Fibroblast of skin of scalp (primary cell): ENCODE results near the gene MBD6.
A peak's percentile ranks its signal among the peaks of the same experiment; 100 is the strongest.
"Not testable (repeated sequence)": the region's sequence is repeated elsewhere in the genome, so short reads cannot be mapped to it uniquely, and the experiment has no call there.

Source experiments
- DNase-seq: peaks from one replicate; pipeline ENCODE4 v3.0.0-alpha.2; 2013

MBD6 gene

DNA sequence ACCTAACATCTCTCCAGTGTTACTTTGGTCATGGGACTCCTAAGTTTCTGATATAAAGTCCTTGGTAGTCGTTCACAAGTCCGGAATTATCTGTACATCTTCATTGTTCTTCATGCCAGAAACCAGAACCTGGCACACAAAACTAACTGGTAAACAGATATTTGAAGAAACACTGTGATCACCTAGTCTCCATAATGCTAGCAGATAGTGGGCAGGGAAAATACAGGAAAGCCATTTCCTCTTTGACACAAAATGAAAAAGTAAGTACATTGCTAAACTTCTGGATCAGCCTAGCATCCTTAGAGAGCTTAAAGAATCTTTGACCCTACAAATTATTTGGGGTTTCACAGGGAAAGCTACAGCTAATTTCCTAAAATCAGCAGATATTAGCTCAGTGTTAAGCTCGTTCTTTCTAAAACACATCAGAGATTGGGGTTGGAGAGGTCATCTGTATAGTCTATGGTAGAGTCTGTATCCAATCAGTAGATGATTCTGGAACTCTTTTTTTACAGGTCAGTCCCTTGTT, 7.2 kb upstream of the MBD6 start:
- no peak for DNase-seq

- no peak for DNase-seq
Measured at GRCh38 chr12:57515934-57516541, 6.6 kb upstream of the MBD6 start.

DNA sequence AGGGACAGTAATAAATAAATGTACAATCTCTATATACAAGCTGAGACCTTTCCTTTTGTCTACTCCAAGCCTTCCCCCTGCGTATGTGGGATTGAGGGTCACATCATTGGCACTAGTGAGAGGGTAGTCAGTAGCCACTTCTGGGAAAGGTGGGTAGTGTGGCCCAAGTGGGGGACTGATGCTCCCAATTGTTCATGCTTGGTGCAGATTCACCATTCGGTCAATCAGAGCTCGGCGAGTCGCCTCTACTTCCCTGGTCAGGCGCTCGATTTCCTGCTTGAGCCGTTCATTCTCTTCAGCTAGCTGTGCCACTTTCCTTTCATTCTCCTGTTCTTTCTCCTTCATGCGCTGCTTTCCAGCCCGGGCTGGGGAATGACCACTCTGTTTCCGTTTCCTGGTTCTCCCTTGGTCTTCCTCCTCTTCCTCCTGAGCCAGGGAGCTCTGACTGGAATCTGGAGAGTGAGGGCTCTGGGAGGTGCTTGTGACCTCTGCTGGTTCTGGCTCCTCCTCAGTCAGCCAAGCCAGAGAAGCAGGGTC, 5.9 kb upstream of the MBD6 start:
- no peak for DNase-seq

- peak; percentile 61 for DNase-seq
Measured at GRCh38 chr12:57517187-57517586, 5.4 kb upstream of the MBD6 start.

- not testable (repeated sequence) for DNase-seq
Measured at GRCh38 chr12:57517718-57518117, 4.9 kb upstream of the MBD6 start.

GRCh38 chr12:57518176-57518919, 4.3 kb upstream of the MBD6 start:
- no peak for DNase-seq

- DNase-seq = peak; percentile 74
Measured at GRCh38 chr12:57518920-57519795, 3.5 kb upstream of the MBD6 start.

DNA sequence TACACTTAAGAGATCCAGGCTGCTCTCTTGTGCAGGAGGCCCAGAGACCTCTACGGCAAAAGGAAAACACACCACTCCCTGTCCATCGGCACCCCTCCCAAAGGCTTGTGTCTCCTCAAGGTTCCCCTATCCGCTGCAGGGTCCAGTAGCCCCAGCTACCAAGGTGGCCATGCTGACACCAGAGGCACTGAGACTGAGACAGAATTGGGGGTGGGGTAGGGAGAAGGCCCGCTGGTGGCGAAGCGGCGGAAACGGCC, 2.9 kb upstream of the MBD6 start:
- no peak for DNase-seq

DNA sequence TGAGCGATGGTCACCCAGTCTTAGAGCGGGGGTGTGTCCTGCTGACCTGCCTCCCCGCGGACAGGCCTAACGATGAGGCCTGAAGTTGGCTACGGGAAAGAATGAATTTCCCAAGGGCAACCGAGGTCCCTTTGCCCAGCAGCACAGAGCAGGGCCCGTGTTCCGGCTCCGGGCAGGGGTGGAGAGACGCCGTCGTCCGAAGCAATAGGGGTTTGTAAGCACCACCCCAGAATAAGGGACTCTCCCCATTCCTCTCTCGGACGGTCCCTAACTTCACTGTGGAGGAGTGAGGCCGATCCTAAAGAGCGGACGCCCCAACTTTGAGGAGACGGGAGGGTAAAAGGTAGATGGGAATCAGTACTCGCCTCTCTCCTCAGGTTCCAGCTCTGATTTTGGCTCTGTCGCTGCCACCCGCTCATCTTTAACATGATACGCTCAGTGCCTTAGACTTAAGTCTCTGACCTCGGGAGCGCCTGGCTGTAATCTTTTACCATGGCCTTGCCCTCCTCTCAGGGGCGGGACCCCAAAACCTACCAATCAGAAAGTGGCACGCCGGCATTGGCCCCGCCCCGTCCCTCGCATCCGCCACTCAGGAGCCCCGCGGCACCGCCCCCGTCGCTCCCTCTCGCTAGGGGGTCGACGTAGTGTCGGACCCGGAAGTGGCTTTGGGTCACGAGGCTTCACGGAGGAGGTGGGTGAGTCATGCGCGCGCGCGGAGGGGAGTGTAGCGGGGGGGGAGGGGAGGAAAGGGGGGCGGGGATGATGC, 2.4 kb upstream of the MBD6 start, which contains the start of gene DDIT3:
TSS of gene DDIT3 (minus strand) at position 462 of the 766 bp plus-strand sequence. CDS start 3,108 bp downstream, outside the sequence.
- DNase-seq = peak; percentile 99

DNA sequence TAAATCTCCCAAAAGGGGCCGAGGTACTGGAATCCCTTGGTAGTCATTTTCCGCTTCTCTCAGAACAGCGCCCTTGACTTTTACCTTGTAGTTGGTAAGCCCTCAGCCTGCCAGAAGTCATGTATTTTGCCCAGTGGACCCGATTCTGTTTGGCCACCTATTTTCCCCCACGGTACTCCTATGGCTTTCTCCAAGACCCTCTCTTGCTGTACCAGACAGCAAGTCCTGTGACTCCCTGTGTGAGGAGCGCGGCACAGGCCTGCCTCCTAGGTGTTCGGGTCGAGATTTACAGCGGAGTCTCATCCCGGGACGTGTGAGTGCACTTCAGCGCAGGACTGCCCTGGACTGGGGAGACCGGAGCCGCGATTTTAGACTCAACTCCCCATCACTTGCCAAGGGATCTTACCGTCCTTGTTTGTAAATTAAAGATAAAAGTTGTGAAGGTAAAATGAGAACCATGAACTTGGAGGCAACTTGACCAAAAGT, 1.1 kb upstream of the MBD6 start:
- peak; percentile 70 for DNase-seq

DNA sequence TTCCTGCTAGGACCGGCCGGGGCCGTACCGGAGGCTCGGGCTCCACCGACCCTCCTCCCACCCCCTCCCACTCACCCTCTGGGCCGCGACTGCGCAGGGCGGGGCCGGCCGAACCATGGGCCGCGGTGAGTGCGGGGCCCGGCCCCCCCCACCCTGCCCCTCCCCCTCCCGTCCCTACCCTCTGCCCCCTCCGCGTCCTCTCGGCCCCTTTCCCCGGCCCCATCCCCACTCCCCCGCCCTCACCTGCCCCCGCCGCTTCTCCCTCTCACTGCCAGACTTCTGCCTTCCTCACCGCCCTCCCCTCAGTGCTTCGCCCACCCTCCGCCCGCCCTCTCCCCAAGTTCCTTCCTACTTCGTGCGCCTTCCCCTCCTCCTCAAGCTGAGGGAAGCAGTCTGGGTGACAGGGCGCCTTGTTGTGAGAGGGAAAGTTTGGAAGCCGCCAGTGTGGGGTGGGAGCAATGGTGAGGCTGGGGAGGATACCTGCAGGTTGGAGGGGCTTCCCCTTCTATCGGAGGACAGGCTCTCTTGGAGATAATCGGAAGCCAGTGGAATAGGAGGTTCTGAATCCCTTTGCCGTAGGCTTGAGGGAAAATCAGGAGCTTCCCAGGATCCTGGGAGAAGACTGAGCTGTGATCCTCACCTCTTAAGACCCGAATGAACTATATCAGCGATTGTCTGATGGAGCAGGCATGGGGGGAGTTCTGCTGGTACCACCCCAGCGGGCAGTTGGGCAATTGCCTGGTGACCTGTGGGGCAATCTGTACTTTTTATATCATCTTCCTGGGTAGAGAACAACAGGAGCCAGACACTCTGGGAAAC, 472 bp downstream of the MBD6 start:
- DNase-seq = peak; percentile 59

DNA sequence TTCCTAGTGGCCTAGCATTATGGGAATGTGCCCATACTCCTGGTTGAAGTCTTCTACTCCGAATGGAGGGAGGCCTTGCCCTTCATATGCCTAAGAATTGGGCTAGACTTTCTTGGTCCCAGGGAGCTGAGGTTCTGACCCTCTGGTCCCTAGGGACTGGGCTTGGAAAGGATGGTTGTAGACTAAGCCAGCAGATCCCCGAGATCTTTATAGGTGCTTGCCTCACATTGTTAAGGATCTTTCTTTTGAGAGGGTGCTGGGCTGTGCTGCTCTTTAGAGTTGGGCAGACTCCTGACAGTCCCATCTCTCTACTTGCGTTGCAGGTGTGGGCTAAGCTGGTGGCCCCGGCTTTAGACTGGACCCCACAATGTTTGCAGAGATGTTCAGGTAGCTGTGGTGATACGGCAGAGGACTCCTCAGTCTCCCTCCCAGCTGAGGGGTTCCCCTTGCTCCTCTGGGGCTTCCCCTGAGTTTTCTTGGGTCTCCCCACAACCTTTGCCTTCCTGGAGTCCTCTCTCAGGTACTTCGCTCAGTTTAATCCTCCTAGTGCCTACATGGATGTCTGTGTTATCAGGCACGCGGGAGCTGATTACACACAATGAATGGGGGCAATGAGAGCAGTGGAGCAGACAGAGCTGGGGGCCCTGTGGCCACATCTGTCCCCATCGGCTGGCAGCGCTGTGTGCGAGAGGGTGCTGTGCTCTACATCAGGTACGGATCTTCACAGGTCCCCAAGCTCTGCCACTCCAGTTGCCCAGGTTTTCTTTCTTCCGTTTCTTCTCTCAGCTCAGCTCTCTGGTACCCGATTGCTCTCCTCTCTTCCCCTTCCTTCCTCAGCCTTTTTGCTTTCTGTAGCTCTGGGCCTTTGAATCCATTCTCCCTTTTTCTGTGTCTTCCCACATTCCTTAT, 1.3 kb downstream of the MBD6 start:
- no peak for DNase-seq

DNA sequence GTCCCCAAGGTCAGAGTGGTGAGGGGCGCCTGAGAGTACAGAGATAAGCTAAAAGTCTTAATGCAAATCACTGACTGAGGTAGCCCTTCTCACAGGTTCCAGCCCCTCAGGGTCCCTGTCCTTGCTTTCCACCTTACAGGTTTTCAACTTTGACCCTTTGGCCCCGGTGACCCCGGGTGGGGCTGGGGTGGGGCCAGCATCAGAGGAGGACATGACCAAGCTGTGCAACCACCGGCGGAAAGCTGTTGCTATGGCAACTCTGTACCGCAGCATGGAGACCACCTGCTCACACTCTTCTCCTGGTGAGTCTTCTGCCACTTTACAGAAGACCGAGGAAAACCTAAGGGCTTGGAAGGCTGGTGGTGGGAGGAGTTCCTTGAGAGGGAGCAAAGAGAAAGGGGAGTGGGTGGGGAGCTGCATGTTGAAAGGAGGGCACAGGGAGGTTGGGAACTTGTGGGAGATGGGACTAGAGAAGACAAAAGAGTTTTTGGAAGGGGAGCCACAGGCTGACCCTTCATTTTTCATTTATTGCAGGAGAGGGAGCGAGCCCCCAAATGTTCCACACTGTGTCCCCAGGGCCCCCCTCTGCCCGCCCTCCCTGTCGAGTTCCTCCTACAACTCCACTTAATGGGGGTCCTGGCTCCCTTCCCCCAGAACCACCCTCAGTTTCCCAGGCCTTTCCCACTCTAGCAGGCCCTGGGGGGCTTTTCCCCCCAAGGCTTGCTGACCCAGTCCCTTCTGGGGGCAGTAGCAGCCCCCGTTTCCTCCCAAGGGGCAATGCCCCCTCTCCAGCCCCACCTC, 2.4 kb downstream of the MBD6 start:
- no peak for DNase-seq

GRCh38 chr12:57525615-57526383, 3.2 kb downstream of the MBD6 start:
- no peak for DNase-seq

- no peak for DNase-seq
Measured at GRCh38 chr12:57526477-57527126, 4.0 kb downstream of the MBD6 start.

DNA sequence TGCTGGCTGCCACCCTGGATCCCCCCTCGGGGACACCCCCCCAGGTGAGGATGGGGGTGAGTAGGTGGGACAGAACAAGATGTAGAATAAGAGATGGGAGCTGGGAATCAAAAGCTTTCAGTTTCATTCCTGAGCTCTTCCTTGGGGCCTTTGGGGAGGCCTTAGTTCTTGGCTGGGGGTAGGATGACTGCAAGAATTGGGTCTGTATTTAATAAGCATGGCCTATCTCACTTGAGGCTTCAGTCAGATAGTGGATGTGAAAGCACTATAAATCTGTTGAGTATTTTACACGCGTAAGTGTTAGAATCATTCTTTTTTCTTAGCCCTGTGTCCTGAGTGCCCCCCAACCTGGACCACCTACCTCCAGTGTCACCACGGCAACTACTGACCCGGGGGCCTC, 4.6 kb downstream of the MBD6 start:
- no peak for DNase-seq

GRCh38 chr12:57528176-57528575, 5.6 kb downstream of the MBD6 start:
- no peak for DNase-seq
